GM18858 (cell line): ENCODE measurements around the gene MZB1.
"Not testable (repeated sequence)": the region's sequence is repeated elsewhere in the genome, so short reads cannot be mapped to it uniquely, and the experiment has no call there.

Experiments
- ATAC-seq: cut with Tn5 transposase; IDR thresholded peaks from one replicate; pipeline ENCODE4 v1.9.1; 2021; ENCODE audit not compliant: unreplicated experiment

The MZB1 gene

GRCh38 chr5:139410993-139411828 is 21.5 kb upstream of the MZB1 start:
- ATAC-seq, result no peak

GRCh38 chr5:139410121-139410992 is 20.6 kb upstream of the MZB1 start:
- ATAC-seq, result no peak

GRCh38 chr5:139409116-139409515 is 19.4 kb upstream of the MZB1 start:
- ATAC-seq, result not testable (repeated sequence)

- no peak for ATAC-seq
These were observed 18.5 kb upstream of the MZB1 start for GRCh38 chr5:139408191-139408590.

- ATAC-seq, result no peak
These were observed 17.8 kb upstream of the MZB1 start for GRCh38 chr5:139407517-139407916.

GRCh38 chr5:139406963-139407362 is 17.2 kb upstream of the MZB1 start:
- ATAC-seq, result no peak

- ATAC-seq, result no peak
These were observed 14.7 kb upstream of the MZB1 start for GRCh38 chr5:139404484-139404840.

GRCh38 chr5:139403787-139404483 is 14.2 kb upstream of the MZB1 start, which contains the start of gene SPATA24:
SPATA24 (minus strand) TSS chr5:139404089; CDS start chr5:139404060, 29 bp downstream.
- peak; percentile 59 for ATAC-seq

GRCh38 chr5:139403418-139403786 is 13.7 kb upstream of the MZB1 start:
- no peak for ATAC-seq

- ATAC-seq, result no peak
These were observed 12.9 kb upstream of the MZB1 start for GRCh38 chr5:139402561-139403158.

- no peak for ATAC-seq
These were observed 11.8 kb upstream of the MZB1 start for GRCh38 chr5:139401546-139401945.

- peak; percentile 32 for ATAC-seq
These were observed 9.9 kb upstream of the MZB1 start for GRCh38 chr5:139399501-139400121.

- no peak for ATAC-seq
These were observed 8.2 kb upstream of the MZB1 start for GRCh38 chr5:139397921-139398320.

- no peak for ATAC-seq
These were observed 7.0 kb upstream of the MZB1 start for GRCh38 chr5:139396691-139397090.

GRCh38 chr5:139395844-139396640 is 6.3 kb upstream of the MZB1 start:
- no peak for ATAC-seq

GRCh38 chr5:139394654-139395566 is 5.2 kb upstream of the MZB1 start, which contains the start of gene PROB1:
PROB1 (minus strand) TSS chr5:139395104; CDS start chr5:139395081, 23 bp downstream.
- no peak for ATAC-seq

- no peak for ATAC-seq
These were observed 4.5 kb upstream of the MZB1 start for GRCh38 chr5:139394123-139394653.

- ATAC-seq, result no peak
These were observed 3.9 kb upstream of the MZB1 start for GRCh38 chr5:139393497-139394122.
